GM12878 (cell line): ENCODE measurements around the gene SLC43A1. TPM values are rescaled to one million over a fixed set of nuclear protein-coding genes. Genes with fewer than 3 reads are reported as not detected.

Experiments
- ATAC-seq: fragments of 200-7000 bp; cut with Tn5 transposase; 3 replicates; pipeline ENCODE4 v1.9.1; 2020; ENCODE audit warnings: mild to moderate bottlenecking, moderate library complexity
- BruUV-seq: library from RNA; stranded (reverse); fragments of 400-500 nt; replicated peaks from 2 replicates; lab custom pipeline; 2021; lab: Mats Ljungman, UMichigan
- CTCF ChIA-PET: fragments of 300-600 bp; sonication (Branson Sonifier 250); formaldehyde crosslinking; extraction: SDS; loops from one replicate; lab custom pipeline; 2021; ENCODE audit warnings: inconsistent platforms; lab: Yijun Ruan, JAX
- POLR2A ChIA-PET: fragments of 350-600 bp; formaldehyde crosslinking; extraction: SDS; loops from one replicate; lab custom pipeline; 2021; ENCODE audit warnings: inconsistent platforms; lab: Charles Lee
- RAD21 ChIA-PET: fragments of 300-600 bp; sonication (Branson Sonifier 250); formaldehyde crosslinking; loops from one replicate; lab custom pipeline; 2023; ENCODE audit warnings: antibody characterized with exemption; ENCODE audit not compliant: unreplicated experiment; lab: Charles Lee
- SMC1A ChIA-PET: fragments of 300-600 bp; sonication (Branson Sonifier 250); formaldehyde crosslinking; loops from one replicate; lab custom pipeline; 2023; ENCODE audit not compliant: unreplicated experiment, uncharacterized antibody; lab: Charles Lee
- DNase-seq: peaks from one replicate; pipeline ENCODE4 v3.0.0-alpha.2; 2011; ENCODE audit warnings: low read depth, low spot score
- FAIRE-seq: peaks from 3 replicates; lab custom pipeline; 2011; peaks lifted over from hg19 to GRCh38; lab: Jason Lieb, UNC
- H2AFZ ChIP-seq: 2 replicates; pipeline ENCODE4 v1.6.0; 2011; ENCODE audit warnings: low read depth, low read length, control low read depth; ENCODE audit not compliant: control insufficient read depth
- H3K27ac ChIP-seq: 2 replicates; pipeline ENCODE4 v1.5.1; 2011; ENCODE audit warnings: control low read depth; ENCODE audit not compliant: control insufficient read depth, insufficient read depth
- H3K27me3 ChIP-seq, 2 experiments: replicated peaks in 1 of 2; 2 replicates each; pipeline versions ENCODE4 v1.6.0 to v1.6.1; 2011; ENCODE audit warnings: low read length in 1 of 2; ENCODE audit not compliant: control insufficient read depth in 2 of 2, insufficient read depth in 2 of 2
- H3K36me3 ChIP-seq, 2 experiments: 2 replicates each; pipeline ENCODE4 v1.5.1; 2011; ENCODE audit warnings: low read length in 1 of 2; ENCODE audit not compliant: control insufficient read depth in 2 of 2, insufficient read depth in 2 of 2
- H3K4me1 ChIP-seq: 2 replicates; pipeline ENCODE4 v1.6.1; 2011; ENCODE audit warnings: mild to moderate bottlenecking, low read length, moderate library complexity, mixed read lengths; ENCODE audit not compliant: control insufficient read depth, insufficient read depth
- H3K4me2 ChIP-seq: 2 replicates; pipeline ENCODE4 v1.6.0; 2011; ENCODE audit warnings: control low read depth; ENCODE audit not compliant: control insufficient read depth, insufficient read depth
- H3K4me3 ChIP-seq: fragments of 200-600 bp; sonication (generic); 2 replicates; pipeline ENCODE4 v1.5.1; 2016
- H3K79me2 ChIP-seq: 2 replicates; pipeline ENCODE4 v1.6.0; 2011; ENCODE audit warnings: low read length; ENCODE audit not compliant: control insufficient read depth, insufficient read depth
- H3K9ac ChIP-seq: 2 replicates; pipeline ENCODE4 v1.8.0; 2011; ENCODE audit warnings: low read length, control low read depth, mixed read lengths; ENCODE audit not compliant: control insufficient read depth, insufficient read depth
- H3K9me3 ChIP-seq: replicated peaks from 3 replicates; pipeline ENCODE4 v1.5.1; 2011; ENCODE audit warnings: mild to moderate bottlenecking, low read length; ENCODE audit not compliant: control insufficient read depth, insufficient read depth
- H4K20me1 ChIP-seq: 2 replicates; pipeline ENCODE4 v1.6.0; 2011; ENCODE audit not compliant: control insufficient read depth, insufficient read depth
- CEBPZ ChIP-seq: fragments of 150-350 bp; IDR thresholded peaks from 2 replicates; pipeline ENCODE4 v1.6.1; 2016; ENCODE audit warnings: low read depth, low read length
- CUX1 ChIP-seq: IDR thresholded peaks from 2 replicates; pipeline ENCODE4 v1.6.1; 2012; ENCODE audit warnings: improper control_type of control experiment, low read depth, low read length; ENCODE audit not compliant: insufficient replicate concordance
- HSF1 ChIP-seq: fragments of 150-350 bp; IDR thresholded peaks from 2 replicates; pipeline ENCODE4 v1.6.1; 2014; ENCODE audit warnings: mild to moderate bottlenecking, low read depth, low read length
- MTA3 ChIP-seq: IDR thresholded peaks from 2 replicates; pipeline ENCODE4 v1.6.1; 2012; ENCODE audit warnings: low read length, inconsistent platforms, borderline replicate concordance
- NR2F1 ChIP-seq: fragments of 450-650 bp; conservative IDR thresholded peaks from 2 replicates; pipeline ENCODE4 v1.6.1; 2017; ENCODE audit warnings: mild to moderate bottlenecking
- PKNOX1 ChIP-seq: fragments of 450-650 bp; IDR thresholded peaks from 2 replicates; pipeline ENCODE4 v1.6.1; 2016; ENCODE audit warnings: mild to moderate bottlenecking
- WGBS: methylation state at CpG from one replicate; pipeline ENCODE4 v1.1.6; 2016; ENCODE audit warnings: low lambda C conversion rate; ENCODE audit not compliant: insufficient replicate concordance, insufficient coverage; ENCODE audit errors: missing lambda C conversion rate; 5-methylcytosine and 5-hydroxymethylcytosine counted together
- in situ Hi-C: fragments of 300-500 bp; cut with MboI; formaldehyde crosslinking; loops from 9 replicates; pipeline ENCODE4 v1.14.3; 2018; ENCODE audit warnings: mixed read lengths
- intact Hi-C: fragments of 100-400 bp; cut with micrococcal nuclease; formaldehyde crosslinking; loops from one replicate; pipeline ENCODE4 v1.14.2; 2022; ENCODE audit not compliant: unreplicated experiment
- polyA plus RNA-seq, 11 experiments: library from polyadenylated mRNA; depleted of rRNA in 4 of 11; unstranded in 6 of 11; stranded (reverse) in 5 of 11; fragments of >200 nt; fragmentation: Nextera tagmentation in 4 of 11; fragmentation: Illumina TruSeq in 1 of 11; extraction: Ambion mirVana in 4 of 11; extraction: Trizol in 1 of 11; gene quantifications; 1 replicate in 1 of 11; 2 replicates in 10 of 11; pipeline versions ENCODE4 v1.2.1 to v1.2.3, GENCODE V29; 2011 to 2016; ENCODE audit warnings: inconsistent platforms in 2 of 11, missing spikeins in 2 of 11, low read depth in 1 of 11
- total RNA-seq, 4 experiments: library from RNA; depleted of rRNA in 3 of 4; stranded (reverse); fragments of >200 nt in 3 of 4; fragmentation: Illumina TruSeq in 1 of 4; extraction: Trizol in 1 of 4; gene quantifications; 2 replicates each; pipeline versions ENCODE4 v1.2.1 to v1.2.3, GENCODE V29; 2013 to 2021

Gene SLC43A1
- total and polyA plus RNA-seq, 10 of the 15 experiments (the other 5 are each of a cell fraction or from before 2014, with no cell fraction given) = 1.0 to 17.8 (median 12.6) TPM

GRCh38 chr11:57501953-57502352 is 13.5 kb downstream of the SLC43A1 start:
- ATAC-seq (no peak), FAIRE-seq (no peak), DNase-seq (no peak)
- ChIA-PET RAD21 (interaction anchor here (1.8 kb wide), 1 partner anchor 8 kb away, joined by 5 read pairs; no protein-coding TSS in a partner anchor), POLR2A (no interaction called here), SMC1A (interaction anchor here (0.8 to 1.2 kb wide), 3 partner anchors 9 to 162 kb away, joined by 3 to 4 read pairs (median 3); no protein-coding TSS in a partner anchor), CTCF (interaction anchor here (0.9 to 2.1 kb wide), 7 partner anchors 8 to 45 kb away, joined by 3 to 16 read pairs (median 6); no protein-coding TSS in a partner anchor)
- H3K79me2 ChIP-seq = no peaks in the 10 kb centered on the region
- TF ChIP-seq MTA3 (no peak), NR2F1 (no peak), HSF1 (no peak), CUX1 (no peak), PKNOX1 (no peak), CEBPZ (no peak)
- H3K27me3 ChIP-seq = no peaks in the 10 kb centered on the region
- H4K20me1 ChIP-seq = peaks cover 3% of the 10 kb centered on the region; the same call in 1 of the 2 replicates
- H2AFZ ChIP-seq = no peak overlapping the region
- H3K27ac ChIP-seq = no peak overlapping the region
- intact Hi-C loops = no loop called here
- no peak overlapping the region for H3K4me2 ChIP-seq
- no peaks in the 10 kb centered on the region for H3K9me3 ChIP-seq
- no peaks in the 10 kb centered on the region for H3K4me1 ChIP-seq
- H3K9ac ChIP-seq = no peak overlapping the region
- no peak overlapping the region for H3K4me3 ChIP-seq
- no TSS peak for BruUV-seq
- peaks cover 3% of the 10 kb centered on the region in 2 experiments; a peak in 3 of 4 replicates for H3K36me3 ChIP-seq
- 99% methylated on average over 4 of the region's 4 CpGs for WGBS
- in situ Hi-C loops = no loop called here
